HG03045 (cell line): ENCODE data around the gene PARD3B.
A peak's percentile ranks its signal among the peaks of the same experiment; 100 is the strongest.

Source experiments
- ATAC-seq: cut with Tn5 transposase; IDR thresholded peaks from one replicate; pipeline ENCODE4 v1.9.1; 2021; ENCODE audit warnings: mild to moderate bottlenecking, moderate library complexity; ENCODE audit not compliant: unreplicated experiment

Gene PARD3B

DNA sequence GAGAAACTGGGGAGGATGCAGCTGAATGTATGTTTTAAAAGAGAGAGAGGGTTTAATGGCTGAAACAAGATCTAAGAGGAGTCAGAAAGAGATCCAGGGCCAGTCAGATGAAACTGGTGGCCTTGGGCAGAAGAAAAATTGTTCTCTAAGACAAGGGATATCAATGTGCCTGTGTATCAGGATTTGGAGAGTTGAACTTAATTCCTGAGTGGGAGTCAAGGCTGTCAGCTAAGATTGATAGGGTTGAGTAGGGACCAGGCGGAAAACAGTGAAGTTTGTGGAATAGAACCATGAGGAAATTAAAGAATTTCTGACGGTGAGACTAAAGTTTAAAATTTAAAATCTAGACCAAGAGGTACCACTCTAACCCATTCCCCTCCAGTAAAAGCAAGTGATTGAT lies 199.2 kb downstream of the PARD3B start:
- ATAC-seq: no peak

DNA sequence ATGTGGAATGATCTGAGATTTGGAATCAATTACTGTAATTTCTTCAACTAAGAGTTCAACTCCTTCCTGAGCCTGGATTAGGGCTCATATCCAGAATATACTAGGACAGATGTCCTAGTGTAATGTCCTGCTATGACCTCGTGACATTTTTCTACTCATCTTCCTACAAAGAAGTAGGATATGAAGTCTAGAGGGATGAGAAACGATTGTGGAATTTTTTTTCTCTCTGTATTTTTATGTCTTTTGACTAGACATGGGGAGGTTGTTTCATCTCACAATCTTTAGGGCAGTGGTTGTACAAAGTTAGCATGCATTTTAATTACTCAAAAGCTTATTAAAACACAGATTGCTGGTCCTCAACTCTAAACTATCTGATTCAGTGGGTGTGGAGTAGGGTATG lies 203.0 kb downstream of the PARD3B start:
- no peak for ATAC-seq

DNA sequence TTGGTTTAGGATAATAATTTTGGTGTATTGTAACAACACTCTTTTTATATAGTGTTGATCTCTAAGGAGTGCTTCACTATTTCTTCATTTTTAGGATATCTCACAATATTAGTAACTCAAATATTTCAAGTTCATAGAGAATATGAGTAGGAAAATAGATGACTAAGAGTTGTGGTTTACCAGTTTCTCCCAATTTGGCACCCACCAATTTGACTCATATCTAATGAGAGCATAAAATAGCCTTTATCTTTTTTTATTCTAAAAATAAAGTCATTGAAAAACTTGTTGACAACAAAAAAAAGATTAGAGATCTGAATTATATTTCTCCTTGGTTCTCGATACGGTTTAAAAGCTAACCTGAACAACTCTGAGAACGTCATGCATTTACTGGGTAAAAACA lies 204.0 kb downstream of the PARD3B start:
- no peak for ATAC-seq

DNA sequence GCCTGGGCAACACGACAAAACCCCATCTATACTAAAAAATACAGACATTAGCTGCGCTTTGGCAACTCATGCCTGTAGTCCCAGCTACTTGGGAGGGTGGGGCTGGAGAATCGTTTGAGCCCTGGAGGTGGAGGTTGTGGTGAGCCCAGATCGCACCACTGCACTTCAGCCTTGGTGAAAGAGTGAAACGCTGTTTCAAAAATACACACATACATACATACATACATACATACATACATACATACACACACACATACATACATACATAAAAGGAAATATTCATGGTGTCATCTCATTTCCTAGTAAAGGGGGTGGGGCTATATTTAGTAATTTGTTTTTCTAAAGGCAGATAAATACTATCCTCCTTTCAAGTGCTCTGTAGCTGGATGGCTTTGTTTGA lies 205.1 kb downstream of the PARD3B start:
- ATAC-seq: no peak

GRCh38 chr2:204751472-204751871 lies 206.2 kb downstream of the PARD3B start:
- no peak for ATAC-seq

DNA sequence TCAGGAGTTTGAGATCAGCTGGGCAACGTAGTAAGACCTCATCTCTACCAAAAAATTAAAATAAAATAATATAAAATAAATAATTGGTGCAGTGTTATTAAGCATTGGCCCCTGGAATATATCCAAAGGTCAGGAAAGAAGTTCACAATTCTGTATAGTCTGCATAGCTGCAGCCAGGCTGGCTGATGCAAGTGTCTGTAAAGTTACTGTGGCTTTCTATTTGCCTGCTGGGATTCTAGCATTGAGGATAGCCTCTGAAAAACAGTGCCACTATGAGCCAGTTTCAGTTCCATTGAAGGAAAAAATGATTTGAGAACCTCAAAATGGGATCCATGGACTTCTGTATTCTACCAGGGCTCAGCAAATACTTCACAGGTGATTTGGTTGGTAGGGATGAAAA lies 208.6 kb downstream of the PARD3B start:
- ATAC-seq: no peak

DNA sequence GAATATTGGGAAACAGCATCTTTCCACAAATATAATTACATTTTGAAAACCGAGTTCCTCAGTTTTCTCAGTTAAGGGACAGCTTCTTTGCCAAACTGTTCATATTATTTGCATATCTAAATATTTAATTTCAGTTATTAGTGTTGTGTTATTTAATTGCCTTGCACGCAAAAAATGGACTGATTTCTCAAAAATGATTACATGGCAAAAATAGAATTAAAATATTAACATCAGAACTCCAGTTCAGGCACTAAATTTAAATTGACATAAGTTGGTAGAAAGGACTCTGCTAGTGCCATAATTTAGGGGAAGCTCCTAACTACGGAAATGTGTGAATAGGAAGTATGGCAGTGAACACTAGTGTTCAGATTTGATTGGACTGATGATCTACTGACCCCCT lies 209.6 kb downstream of the PARD3B start:
- ATAC-seq: no peak

DNA sequence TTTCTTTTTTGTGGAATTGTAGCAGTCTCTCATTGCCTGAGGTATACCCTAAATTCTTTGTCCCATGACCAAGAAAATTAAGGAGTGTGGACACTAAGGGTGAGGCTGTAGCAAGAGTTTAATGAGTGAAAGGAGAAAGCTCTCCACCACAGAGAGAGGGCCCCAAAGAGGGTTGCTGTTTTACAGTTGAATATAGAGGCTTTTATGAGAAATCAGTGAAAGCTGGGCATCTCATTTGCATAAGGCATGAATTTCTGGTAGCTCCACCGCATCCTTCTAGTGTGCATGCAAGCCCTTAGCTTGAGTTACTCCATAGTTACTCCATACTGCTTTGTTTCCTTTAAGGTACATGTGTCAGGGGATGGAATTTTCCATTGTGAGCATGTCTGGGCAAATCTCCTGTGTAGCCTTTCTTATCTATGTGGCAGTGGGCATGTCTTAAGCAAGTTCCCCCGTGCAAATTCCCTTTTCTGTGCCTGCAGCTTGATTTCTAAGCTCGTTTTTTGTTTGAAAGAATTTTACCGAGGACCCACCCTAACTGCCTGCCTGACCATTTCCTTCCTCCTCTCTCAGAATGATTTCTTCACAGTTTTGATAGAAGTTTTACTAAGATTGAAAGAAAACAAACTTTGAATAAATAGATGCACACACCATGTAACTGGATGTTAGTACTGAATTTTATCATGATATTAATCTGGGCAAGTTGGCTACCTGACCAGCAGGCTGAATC lies 218.9 kb downstream of the PARD3B start:
- ATAC-seq: no peak

DNA sequence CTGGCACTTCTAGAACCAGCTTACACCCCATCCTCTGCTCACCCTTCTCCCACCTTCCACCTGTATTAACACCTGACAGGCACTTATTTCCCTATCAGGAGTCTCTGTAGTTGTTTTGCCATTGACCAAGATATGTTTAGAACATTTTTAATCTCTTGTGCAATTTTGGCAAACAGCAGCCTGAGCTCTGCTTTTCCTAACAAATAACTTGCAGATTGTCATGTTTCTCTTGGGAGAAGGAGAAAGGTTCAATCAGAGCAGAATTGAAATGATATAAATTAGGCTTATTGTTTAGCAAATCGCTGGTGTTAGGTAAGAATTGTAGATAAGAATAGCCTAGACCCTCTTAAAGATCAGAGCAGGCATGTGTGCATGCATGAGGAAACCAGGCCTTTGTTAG lies 225.5 kb downstream of the PARD3B start:
- ATAC-seq: no peak

GRCh38 chr2:204771721-204772120 lies 226.4 kb downstream of the PARD3B start:
- ATAC-seq: no peak

GRCh38 chr2:204772546-204772945 lies 227.3 kb downstream of the PARD3B start:
- ATAC-seq: no peak

- ATAC-seq: no peak
Measured at GRCh38 chr2:204775766-204776165, 230.5 kb downstream of the PARD3B start.

DNA sequence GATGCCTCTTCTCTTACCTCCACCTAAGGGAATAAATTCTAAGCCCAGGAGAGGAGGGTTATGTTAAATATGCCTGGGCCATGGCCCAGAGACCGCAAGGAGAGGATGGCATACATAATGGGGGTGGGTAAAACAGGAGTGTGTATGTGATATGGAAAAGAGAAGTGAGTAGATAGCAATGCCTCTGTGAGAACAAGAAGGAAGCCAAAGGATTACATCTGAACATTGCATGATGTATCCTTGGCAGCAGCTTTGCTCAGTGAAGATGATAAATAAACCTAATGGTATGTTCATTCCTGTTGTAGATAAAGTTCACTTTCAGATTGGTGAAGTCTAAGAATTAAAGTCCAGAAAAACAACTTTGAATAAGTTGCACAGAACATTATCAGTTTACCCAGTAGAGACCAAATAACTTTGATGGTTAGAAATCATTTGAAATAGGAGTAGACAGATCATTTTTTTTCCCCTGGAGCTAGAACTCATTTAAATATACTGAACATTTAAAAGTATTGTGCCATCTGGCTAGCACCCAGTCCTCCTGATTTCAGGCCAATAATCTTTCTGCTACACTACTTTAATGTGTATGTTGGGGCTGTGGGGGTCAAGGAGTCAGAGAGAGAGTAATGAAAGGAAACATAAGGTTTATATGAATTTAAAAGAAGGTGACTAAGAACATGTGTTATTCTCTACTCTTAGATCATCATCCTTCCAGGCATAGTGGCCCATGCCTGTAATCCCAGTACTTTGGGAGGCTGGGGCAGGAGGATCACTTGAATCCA lies 231.7 kb downstream of the PARD3B start:
- ATAC-seq: no peak

- ATAC-seq: no peak
Measured at GRCh38 chr2:204779771-204780170, 234.5 kb downstream of the PARD3B start.

- no peak for ATAC-seq
Measured at GRCh38 chr2:204781941-204782340, 236.7 kb downstream of the PARD3B start.

DNA sequence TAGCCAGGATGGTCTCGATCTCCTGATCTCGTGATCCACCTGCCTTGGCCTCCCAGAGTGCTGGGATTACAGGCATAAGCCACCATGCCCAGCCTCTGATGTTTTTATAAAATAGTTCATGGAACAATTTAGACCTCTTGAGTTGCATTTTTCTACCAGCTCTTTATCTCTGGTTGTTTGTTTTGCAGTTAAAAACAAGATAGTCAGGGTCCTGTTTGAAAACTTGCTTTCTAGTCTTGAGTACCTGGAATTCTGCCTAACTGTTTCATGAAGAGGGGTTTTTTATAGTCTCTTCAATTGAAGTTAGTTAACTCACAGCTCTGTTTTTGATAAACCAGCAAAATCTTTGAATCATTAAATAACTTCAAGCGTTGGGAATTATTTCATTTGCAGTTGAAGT lies 244.8 kb downstream of the PARD3B start:
- no peak for ATAC-seq

- ATAC-seq: no peak
Measured at GRCh38 chr2:204791230-204791629, 246.0 kb downstream of the PARD3B start.

GRCh38 chr2:204794624-204795023 lies 249.3 kb downstream of the PARD3B start:
- ATAC-seq: no peak

- no peak for ATAC-seq
Measured at GRCh38 chr2:204795156-204795555, 249.9 kb downstream of the PARD3B start.

DNA sequence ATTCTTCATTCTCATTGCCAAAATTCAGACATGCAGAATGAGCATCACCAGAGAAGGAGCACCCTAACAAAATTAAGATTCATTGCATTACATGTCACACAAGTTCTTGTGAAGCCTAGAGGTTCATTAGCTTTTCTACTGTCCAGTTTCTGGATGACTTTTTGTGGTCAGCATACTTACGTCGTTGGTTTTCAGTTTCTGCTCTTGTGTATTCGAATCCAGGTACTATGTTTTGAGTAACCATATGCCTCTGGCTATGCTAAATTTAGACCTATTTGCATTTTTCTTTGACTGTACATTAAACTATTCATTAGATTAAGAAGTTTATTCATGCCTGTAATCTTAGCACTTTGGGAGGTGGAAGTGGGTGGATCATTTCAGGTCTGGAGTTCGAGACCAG lies 251.3 kb downstream of the PARD3B start:
- ATAC-seq: peak; percentile 66

DNA sequence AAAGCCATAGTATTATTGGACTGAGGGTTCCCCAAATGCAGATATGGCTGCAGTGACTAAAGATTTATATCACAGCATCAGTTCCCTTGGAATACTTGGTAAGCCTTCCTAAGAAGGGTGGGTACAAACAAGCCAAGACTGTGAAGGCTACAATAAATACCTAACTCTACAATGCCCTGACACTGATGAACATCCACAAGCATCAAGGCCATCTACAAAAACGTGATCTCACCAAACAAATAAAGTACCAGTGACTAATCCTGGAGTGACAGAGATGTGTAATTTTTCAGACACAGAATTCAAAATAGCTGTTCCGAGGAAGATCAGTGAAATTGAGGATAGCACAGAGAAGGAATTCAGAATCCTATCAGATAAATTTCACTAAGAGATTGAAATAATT lies 254.5 kb downstream of the PARD3B start:
- no peak for ATAC-seq

GRCh38 chr2:204808494-204808893 lies 263.2 kb downstream of the PARD3B start:
- no peak for ATAC-seq
